Fibroblast of lung (primary cell): ENCODE measurements around the gene THSD7A.

Experiments used
- EZH2 ChIP-seq: IDR thresholded peaks from 2 replicates; pipeline ENCODE4 v1.5.1; 2012; ENCODE audit warnings: low read length, control low read depth, mild to moderate bottlenecking; ENCODE audit errors: missing control alignments
- TF ChIP-seq, protein P1 (sequence below), 2 donors: IDR thresholded peaks in 1 of 2; conservative IDR thresholded peaks in 1 of 2; 1 replicate in 1 of 2; 2 replicates in 1 of 2; pipeline ENCODE4 v1.5.1; 2011 to 2012; ENCODE audit warnings: low read length in 2 of 2, control low read depth in 1 of 2, inconsistent platforms in 1 of 2, low read depth in 1 of 2, mild to moderate bottlenecking in 1 of 2

- TF ChIP-seq, protein P1, sequence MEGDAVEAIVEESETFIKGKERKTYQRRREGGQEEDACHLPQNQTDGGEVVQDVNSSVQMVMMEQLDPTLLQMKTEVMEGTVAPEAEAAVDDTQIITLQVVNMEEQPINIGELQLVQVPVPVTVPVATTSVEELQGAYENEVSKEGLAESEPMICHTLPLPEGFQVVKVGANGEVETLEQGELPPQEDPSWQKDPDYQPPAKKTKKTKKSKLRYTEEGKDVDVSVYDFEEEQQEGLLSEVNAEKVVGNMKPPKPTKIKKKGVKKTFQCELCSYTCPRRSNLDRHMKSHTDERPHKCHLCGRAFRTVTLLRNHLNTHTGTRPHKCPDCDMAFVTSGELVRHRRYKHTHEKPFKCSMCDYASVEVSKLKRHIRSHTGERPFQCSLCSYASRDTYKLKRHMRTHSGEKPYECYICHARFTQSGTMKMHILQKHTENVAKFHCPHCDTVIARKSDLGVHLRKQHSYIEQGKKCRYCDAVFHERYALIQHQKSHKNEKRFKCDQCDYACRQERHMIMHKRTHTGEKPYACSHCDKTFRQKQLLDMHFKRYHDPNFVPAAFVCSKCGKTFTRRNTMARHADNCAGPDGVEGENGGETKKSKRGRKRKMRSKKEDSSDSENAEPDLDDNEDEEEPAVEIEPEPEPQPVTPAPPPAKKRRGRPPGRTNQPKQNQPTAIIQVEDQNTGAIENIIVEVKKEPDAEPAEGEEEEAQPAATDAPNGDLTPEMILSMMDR (conservative IDR thresholded peaks at IDR 0.05 in 1 of 2, IDR thresholded peaks at IDR 0.05 in 1 of 2; ENCODE audit: low read depth in 1 of 2, low read length in 2 of 2): peak in 1 of 2 donors; percentile 41
- TF ChIP-seq EZH2: no peak
Measured at GRCh38 chr7:11557627-11558026, 274.4 kb downstream of the THSD7A start.
